Prostate gland (tissue), 2 donors: ENCODE results near the gene SUN1.

Experiments
- CTCF ChIP-seq, 4 experiments: fragments of 200-600 bp in 2 of 4; fragments of 450-650 bp in 2 of 4; sonication (generic) in 2 of 4; IDR thresholded peaks; 1 replicate in 3 of 4; 2 replicates in 1 of 4; pipeline ENCODE4 v1.5.1; 2016 to 2019; ENCODE audit warnings: antibody characterized with exemption in 4 of 4, mild to moderate bottlenecking in 2 of 4, moderate library complexity in 2 of 4
- POLR2A ChIP-seq: fragments of 450-650 bp; IDR thresholded peaks from one replicate; pipeline ENCODE4 v1.6.1; 2016; ENCODE audit warnings: antibody characterized with exemption, mild to moderate bottlenecking
- POLR2AphosphoS5 ChIP-seq: sonication (generic); formaldehyde crosslinking; IDR thresholded peaks from one replicate; pipeline ENCODE4 v1.6.1; 2017; ENCODE audit warnings: antibody characterized with exemption

- peak in 1 of 4 experiments; percentile 30 for TF ChIP-seq CTCF (IDR thresholded peaks at IDR 0.05)
- TF ChIP-seq POLR2A = no peak
- TF ChIP-seq POLR2AphosphoS5 = no peak
Measured at GRCh38 chr7:832167-832967, at the start of gene SUN1.
